Measurements from ENCODE around the gene APOD.
A peak's percentile ranks its signal among the peaks of the same experiment; 100 is the strongest.

Gene APOD

GRCh38 chr3:195524171-195524896 is 59.4 kb downstream of the APOD start:
- no peak for DNase-seq (ENCODE audit: low spot score)

GRCh38 chr3:195522254-195523023 is 61.3 kb downstream of the APOD start:
- peak; percentile 64 for DNase-seq (ENCODE audit: low spot score)
